ENCODE data around the gene SNX5. TPM values are rescaled to one million over a fixed set of nuclear protein-coding genes. Genes with fewer than 3 reads are reported as not detected.

SNX5 gene
- total RNA-seq, 1 experiment from 2014 or later, result 159 TPM

- H3K9me3 ChIP-seq (ENCODE audit: control insufficient read depth in 1 of 2, insufficient read depth in 1 of 2, low read depth in 1 of 2, low read length in 2 of 2), result no peaks in the 10 kb centered on the region
- ChIA-PET RAD21 (ENCODE audit: low non-redundant PET in 1 of 2, low total read pairs in 2 of 2, uncharacterized antibody in 2 of 2, unreplicated experiment in 2 of 2) (no interaction called here), POLR2A (no interaction called here), CTCF (no interaction called here)
- no peak for DNase-seq (ENCODE audit: low read depth, low spot score)
- no peaks in the 10 kb centered on the region for H3K27me3 ChIP-seq (ENCODE audit: insufficient read depth, low read length)
- TF ChIP-seq CTCF (IDR thresholded peaks at IDR 0.05 in 2 of 3, conservative IDR thresholded peaks at IDR 0.05 in 1 of 3; ENCODE audit: borderline replicate concordance in 1 of 3, insufficient read depth in 1 of 3, low read depth in 2 of 3, low read length in 2 of 3) (no peak), ZBTB33 (IDR thresholded peaks at IDR 0.05; ENCODE audit: extremely low read depth, insufficient replicate concordance, low read length) (no peak), EGR1 (IDR thresholded peaks at IDR 0.05; ENCODE audit: low read depth) (no peak), SP1 (IDR thresholded peaks at IDR 0.05; ENCODE audit: low read depth) (no peak), CEBPB (IDR thresholded peaks at IDR 0.05; ENCODE audit: low read depth) (no peak), POLR2AphosphoS5 (IDR thresholded peaks at IDR 0.05; ENCODE audit: low read depth, low read length) (no peak), POLR2A (IDR thresholded peaks at IDR 0.05; ENCODE audit: borderline replicate concordance, extremely low read depth, insufficient read depth, insufficient read length) (no peak)
- H3K27ac ChIP-seq (ENCODE audit: low read depth, low read length), result no peak overlapping the region
- no peak overlapping the region for H3K9ac ChIP-seq (ENCODE audit: low read length)
- peaks cover 87 to 96% of the 10 kb centered on the region in 2 experiments for H3K36me3 ChIP-seq (ENCODE audit: control insufficient read depth in 1 of 2, insufficient read depth in 2 of 2, low read length in 2 of 2)
- H4K20me1 ChIP-seq (ENCODE audit: insufficient read depth), result peaks cover 7% of the 10 kb centered on the region; the same call in 1 of the 2 replicates
- H3K4me2 ChIP-seq (ENCODE audit: low read length), result no peak overlapping the region
- H3K4me3 ChIP-seq (replicated peaks in 1 of 2; ENCODE audit: low read depth in 1 of 2, low read length in 2 of 2), result no peak overlapping the region
- intact Hi-C loops (cut with micrococcal nuclease), result no loop called here
- no TSS peak for BruUV-seq (replicated peaks)
- H3K79me2 ChIP-seq (ENCODE audit: insufficient read depth, low read length), result peaks cover 79% of the 10 kb centered on the region
- no peaks in the 10 kb centered on the region for H3K4me1 ChIP-seq (ENCODE audit: control insufficient read depth in 1 of 2, insufficient read depth in 2 of 2, low read length in 2 of 2)
- no peak for ATAC-seq
- H3K9me2 ChIP-seq (ENCODE audit: insufficient read depth), result no peaks in the 10 kb centered on the region
- no peak overlapping the region for H2AFZ ChIP-seq (ENCODE audit: low read depth, low read length, poor library complexity, severe bottlenecking)
Observed at GRCh38 chr20:17947474-17947815, 21.1 kb downstream of the SNX5 start.

Measured in HCT116 (cell line).